Measurements from ENCODE around the gene CLEC20A.
"Not testable (repeated sequence)": the region's sequence is repeated elsewhere in the genome, so short reads cannot be mapped to it uniquely, and the experiment has no call there.

The CLEC20A gene

DNA sequence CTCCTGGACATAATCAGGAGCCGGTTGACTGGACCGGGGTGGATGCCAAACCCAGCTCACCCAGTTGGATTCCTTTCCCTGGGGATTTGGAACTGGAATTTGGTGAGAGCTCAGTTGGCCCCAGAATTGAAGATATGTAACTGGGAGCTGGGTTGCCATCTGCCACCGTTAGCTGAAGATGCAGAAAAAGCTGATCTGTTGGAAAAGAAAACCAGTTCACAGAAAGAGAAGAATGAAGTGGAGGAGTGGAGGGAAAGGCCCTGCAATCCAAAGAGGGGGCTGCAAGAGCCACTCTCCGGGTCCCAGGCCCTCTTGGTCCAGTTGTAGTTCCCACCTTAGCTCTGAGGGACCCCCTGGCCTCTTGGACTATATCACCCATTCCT lies 32.2 kb upstream of the CLEC20A start:
- DNase-seq, result no peak

DNA sequence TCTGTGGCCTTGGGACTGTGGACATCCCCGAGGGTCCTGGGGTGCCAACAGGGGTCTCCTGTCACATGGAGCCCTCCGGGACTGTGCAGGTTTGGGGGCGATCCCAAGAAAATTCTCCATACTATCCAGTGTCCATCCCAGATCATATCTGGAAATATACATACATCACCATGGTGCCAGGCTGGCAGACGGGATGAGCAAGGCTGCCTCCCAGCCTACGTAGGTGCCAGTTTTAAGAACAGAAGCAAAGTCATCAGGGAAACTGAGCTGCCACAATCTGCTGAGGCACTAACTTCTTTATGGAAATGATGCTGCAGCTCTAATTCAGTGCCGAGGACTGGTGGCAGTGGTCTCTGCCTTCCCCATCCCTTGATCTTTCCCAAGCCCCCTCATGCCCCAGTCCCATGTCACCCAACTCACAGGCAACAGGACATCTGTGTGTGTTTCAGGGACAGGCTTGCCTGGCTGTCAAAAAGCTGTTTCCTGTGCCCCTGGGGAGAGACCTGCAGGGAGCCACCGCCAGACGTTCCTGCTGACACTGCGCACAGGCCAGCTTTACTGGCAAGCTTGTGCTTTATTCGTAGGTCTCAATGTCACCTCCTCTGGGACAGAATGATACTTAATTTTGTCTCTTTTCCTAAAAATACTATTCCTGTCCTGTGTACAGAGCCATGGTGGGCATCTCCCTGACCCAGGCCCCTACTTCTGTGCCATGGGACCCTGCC lies 31.6 kb upstream of the CLEC20A start:
- no peak for DNase-seq

DNA sequence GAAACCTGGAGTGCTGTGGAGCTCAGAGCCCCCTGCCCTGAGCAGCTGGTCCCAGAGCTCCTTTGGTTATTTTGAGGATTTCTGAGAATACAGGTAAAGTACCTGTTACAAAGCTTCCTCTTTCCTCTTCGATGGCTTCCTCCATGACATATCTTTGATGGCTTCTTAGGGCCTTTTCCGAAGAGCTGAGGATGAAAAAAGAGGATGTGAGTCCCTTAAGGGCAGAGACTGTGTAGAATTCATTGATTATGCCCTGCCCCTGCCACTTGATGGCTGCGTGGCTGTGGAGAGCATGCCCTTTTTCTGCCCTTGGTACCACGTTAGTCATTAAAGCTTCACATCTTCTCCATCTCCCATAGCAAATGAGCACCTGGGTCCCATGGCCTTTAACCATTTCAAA lies 30.4 kb upstream of the CLEC20A start:
- DNase-seq, result no peak

DNA sequence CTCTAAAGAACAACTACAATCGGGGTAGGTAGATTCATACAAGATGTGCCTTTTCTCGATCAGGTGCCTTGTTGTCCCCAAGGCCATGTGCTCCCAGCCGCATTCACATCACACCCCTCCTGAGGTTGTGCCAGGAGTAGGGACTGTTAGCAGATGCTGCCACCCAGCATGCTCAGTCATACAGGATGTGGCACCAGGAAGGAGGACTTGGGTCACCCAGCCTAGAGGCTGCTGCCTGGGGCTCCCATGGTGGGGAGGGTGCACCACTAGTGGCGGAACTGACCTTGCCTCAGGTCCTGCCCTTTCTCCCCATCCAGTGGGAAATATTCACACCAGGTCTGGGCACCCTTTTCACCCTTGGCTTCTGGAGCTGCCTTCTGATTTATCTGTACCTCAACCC lies 24.5 kb upstream of the CLEC20A start:
- DNase-seq, result no peak

DNA sequence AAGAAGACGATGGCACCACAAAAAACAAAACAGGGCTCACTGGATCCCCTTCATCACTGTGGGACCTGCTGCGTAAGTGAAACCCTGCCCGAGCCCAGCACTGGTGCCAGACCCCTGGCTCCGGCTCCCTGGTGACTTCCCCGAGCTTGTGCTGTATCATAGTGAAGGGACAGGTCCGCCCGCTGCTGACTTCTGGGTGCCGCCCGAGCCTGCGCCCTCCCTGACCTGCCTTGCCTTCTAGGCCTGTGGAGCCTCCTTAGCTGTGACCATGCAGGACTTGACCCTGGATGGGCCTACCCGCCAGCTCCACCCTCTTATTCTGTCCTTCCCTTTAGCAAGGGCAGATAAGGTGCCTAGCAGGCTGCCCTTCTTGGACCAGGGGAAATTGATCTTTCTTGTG lies 24.0 kb upstream of the CLEC20A start:
- no peak for DNase-seq

DNA sequence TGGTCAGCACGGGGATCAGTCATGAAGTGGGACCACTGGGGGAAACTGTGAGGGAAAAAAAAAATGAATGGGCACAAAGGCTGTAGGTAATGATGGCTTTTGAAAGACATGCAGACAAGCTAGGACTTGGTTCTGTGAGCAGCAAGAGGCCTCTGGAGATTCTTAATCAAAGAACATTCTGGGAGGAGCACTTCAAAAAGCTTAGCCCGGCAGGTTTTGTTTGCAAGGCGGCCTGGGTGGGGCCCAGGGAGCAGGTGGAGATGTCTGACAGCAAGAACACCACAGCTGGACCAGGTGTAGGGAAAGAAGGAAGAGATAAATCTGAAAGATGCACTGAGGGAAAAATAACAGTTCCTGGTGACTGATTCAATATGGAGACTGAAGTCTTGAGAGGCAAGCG lies 22.1 kb upstream of the CLEC20A start:
- DNase-seq, result no peak

DNA sequence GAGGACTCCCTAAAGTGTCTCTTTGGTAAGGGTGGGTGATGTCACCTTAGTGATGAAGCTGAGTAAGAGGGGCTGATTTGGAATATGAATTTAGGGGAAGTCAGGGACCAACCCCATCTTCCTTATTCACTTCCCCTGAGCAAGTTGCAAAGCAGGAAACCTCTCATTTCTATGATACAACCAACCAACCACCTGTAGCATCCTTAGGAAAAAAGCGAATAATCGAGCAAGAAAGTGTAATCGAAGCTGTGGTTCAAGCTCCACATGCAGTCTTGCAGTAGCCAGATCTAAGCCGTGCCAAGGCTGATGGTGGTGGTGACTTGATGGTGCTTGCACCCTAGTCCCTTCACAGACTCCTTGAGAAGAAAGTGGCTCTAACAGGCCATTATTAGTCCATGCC lies 19.3 kb upstream of the CLEC20A start:
- DNase-seq, result no peak

DNA sequence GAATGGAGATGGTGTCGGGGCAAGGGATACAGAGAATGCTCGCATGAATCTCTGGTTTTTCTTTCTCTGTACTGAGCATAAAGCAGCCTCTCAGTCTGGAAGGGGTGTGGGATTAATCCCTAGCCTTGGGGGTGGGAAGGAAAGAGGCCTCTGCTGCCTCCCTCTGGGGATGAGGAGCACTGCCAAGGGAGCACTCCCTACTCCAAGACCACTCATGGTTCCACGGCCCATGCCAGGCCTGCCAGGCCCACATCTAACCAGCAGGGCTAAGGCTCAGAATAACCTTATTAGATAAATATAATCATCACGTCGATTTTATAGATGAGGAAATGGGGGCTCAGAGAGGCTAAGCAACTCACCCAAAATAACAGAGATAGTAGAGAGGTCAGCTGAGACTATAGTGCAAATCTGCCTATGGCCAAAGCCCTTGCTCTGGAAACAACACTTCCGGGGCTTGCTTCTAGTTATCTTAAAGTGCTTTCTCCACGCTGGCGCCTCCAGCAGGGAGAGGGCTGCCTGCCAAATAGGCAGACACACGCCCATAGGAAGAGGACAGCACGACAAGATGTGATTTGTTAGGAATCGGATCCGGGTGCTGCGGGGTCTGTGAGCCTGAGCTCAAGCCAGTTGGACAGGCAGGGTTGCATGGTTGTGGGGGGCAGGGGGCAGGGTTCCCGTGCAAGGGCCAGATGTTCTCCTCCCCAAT lies 16.7 kb upstream of the CLEC20A start:
- DNase-seq, result no peak

DNA sequence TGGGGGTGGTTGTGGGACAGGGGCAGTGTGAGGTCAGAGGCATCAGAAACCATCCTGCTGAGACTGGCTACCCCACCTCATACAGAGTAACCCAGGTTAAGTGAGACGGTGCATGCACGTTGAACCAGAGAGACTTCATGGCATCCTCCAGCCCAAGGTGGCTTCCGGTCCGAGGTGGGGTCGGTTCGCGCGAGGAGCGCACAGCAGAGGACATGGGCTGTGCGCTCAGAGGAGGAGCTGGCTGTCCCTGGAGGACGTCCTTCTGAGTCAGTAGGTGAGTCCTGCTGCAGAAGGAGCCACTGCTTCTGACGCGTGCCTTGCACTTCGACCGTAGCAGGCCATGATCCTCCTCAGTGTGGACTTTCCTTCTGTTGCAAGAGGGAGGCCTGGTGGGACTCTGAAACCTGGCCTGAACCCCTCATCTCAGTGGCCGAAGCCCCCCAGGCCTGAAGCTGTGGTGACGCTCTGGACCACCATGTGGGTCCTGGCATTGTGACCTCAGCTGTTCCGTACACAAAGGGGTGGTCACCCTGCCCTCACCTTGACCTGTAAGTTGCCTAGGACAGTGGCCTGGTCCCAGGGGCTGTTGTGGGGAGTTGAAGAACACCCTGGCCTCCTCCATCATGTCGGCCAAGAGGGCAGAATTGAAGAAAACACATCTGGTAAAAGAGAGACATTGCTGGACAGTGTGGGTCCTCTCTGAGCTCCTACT lies 16.0 kb upstream of the CLEC20A start, which contains the start of gene TEX35:
TSS of gene TEX35 (plus strand) at position 544 of the 712 bp plus-strand sequence. CDS start at position 624, 80 bp downstream.
- DNase-seq, result no peak

DNA sequence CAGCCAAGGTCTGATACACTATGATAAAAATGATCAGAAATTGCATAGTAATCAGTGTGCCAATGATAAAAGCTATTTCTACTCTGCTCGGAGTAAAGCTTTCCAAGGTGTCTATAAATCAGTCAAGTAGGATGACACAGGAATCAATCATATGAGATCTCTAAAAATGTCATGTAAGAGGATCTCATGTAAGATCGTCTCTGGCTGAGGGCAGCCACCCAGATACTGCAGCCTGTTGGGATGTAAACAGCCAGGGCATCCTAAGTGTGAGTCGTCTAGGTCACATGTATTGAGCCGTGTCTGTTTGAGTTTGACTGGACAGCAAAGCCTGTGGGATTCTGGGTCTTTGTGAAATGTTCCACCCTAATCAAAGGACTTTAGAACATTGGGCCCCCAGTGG lies 13.4 kb upstream of the CLEC20A start:
- DNase-seq, result no peak

DNA sequence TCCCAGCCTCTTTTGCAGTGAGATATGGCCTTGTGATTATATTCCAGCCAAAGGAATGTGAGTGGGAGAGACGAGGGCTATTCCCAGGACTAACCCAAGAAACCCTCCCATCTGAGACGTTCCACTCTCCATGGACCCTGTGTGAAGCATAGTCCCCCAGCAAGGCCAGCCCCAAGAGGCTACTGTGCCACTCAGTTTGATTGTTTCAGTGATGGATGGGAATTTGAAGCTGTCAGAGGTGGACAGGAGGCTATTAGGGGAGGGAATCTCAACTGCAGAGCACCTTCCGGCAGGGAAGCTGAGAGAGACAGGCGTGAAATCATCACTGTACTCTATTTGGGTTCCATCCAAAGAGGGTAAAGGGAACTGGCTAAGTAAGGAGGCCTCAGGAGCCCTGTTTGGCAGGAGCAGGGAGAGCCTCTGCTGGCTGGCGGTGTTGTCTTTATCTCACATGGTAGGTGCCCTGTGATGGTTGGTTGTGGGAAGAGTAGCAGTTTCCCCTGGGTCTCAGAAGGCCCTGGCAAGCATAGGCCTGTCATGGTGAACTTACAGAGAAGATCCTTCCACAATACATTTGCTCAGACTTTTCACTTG lies 12.7 kb upstream of the CLEC20A start:
- DNase-seq, result no peak

DNA sequence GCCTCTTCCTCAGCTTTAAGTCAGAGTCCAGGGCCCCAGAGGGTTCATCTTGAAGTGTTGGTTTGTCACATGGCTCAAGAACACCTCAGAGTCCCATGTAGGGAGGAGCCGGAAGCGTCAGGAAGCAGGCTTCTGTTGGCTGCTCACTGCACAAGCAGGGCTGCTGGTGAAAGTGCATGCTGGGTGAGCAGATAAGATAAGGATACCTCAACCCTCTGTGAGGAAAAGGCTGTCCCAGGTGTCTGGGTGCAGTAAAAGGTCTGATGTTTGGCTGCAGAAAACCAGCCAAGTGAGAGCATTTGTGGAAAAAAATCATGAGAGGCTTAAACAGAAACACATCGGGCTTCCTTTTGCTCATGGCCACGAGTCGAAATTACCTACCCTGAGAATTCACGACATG lies 9.9 kb upstream of the CLEC20A start:
- DNase-seq, result no peak

DNA sequence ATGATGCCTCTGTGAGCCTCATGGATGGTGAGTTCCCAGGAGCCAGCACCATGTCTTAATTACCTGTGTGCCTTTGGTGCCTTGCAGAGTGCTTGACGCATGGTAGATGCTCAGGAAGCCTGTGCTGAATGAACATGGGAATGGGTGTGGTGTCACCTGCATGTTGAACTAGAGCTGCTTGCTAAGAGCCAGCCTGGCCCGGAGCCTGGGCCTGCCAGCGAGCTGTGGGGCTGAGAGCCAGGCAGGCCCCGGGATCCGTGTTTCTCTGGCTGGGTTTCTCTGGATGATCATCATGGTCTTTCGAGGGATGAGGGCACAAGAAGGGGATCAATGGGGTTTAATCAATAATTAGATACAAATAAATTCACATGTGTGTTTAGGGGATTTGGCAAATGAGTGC lies 9.4 kb upstream of the CLEC20A start:
- DNase-seq, result no peak

DNA sequence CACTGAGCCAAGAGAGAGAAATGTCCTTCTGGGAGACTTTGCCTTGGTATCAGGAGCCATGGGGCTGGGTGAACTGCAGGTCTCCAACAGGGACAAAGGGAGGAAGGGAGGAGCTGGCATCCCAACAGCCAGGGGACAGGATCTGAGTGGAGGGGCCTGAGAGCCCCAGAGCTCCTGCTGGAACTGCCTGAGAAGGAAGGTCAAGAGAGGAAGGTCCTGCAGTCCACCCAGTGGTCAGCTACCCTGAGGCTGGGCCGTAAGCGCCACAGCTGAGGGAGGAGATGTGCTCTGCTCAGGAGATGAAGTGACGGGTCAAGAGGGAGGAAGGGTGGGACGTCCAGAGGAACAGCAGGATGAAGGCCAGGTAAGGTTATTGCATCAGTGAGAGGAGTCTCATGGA lies 7.5 kb upstream of the CLEC20A start:
- no peak for DNase-seq

DNA sequence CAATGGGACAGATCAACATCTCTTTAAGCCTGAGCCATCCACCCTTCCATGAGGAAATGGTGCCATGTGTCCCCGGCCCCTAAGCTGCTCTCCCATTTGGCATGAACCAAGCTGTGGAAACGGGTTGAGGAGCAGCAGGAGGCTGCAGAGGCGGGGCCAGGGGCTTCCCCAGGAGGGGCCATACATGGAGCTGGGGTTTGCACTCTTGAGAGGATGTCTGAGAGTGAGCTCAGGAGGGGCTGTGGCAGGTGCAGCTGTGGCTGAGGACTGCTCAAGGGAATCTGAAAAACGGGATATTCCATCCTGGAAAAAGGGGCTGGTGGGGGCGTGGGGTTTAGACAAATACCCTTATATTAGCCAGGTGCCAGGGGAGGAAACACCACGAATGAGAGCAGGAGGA lies 7.1 kb upstream of the CLEC20A start:
- no peak for DNase-seq

DNA sequence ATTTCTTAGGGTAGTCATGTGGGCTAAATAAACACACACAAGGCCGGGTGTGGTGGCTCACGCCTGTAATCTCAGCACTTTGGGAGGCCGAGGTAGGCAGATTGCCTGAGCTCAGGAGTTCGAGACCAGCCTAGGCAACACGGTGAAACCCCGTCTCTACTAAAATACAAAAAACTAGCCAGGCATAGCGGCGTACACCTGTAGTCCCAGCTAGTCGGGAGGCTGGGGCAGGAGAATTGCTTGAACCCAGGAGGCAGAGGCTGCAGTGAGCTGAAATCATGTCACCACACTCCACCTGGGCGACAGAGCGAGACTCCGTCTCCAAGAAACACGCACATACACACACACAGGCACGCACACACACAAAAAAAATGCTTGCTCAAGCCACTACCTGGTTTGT lies 6.6 kb upstream of the CLEC20A start:
- DNase-seq, result not testable (repeated sequence)

DNA sequence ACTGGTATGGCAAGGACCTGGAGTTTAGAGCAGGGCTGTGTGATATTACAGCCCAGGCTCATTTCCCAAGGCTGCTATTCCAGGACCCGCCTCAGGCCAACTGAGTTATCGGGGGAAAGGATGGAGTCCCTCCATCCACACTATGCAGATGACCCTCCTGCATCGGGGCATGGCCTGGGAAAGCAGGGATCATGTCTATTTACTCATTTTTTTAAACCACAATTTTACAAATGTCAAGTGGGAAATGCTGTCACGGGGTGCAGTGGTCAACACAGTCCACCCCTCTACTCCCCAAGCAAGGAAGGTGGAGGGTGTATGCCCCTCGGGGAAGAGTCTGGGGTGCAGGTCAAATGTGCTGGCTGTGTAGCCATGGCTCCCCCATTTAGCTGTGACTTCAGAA lies 6.1 kb upstream of the CLEC20A start:
- no peak for DNase-seq

DNA sequence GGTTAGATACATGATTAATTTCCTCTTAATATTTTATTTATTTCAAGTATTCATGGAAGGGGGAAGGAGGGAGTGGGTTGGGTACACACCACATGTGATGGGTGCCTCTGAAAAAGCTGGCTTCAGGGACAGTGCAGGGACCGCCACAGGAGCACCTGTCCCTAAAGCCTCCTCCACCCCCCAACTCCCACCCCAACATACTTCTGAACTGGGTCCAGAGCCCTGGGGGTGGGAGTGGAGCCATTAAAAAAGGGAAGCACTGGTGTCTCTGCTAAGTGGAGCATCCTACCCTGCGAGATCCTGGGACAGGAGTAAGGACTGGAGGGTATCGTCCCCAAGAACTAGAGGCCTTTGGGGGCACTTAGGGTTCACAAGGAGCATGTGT lies 5.6 kb upstream of the CLEC20A start:
- DNase-seq, result no peak

DNA sequence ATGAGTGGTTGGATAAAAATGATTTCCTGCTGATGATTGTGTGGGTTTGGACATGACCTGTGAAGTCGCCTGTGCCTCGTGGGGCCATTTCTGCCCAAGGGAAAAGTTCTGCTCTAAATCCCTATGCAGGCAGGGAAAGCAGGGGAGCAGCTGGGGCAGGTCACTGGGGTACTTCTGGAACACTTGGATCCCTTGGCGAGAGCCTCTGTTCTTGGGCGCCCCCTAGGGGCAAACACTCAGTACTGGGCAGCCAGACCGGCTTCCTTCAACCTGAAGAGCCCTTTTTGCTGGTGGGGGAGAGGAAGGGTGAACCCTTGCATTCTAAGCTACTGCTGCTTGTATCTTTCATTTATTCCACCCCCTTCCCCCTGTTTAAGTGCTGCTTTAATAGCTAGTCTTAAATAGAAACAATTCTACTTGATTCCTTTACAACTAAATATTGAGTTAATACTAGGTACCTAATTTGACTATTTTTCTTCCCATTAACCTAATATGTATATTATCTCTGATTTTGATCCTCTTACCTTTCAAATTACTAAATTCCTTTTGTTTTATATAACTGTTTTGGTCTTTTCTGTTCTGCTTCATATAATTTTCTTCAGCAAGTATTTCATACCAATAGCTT lies 5.1 kb upstream of the CLEC20A start:
- no peak for DNase-seq

DNA sequence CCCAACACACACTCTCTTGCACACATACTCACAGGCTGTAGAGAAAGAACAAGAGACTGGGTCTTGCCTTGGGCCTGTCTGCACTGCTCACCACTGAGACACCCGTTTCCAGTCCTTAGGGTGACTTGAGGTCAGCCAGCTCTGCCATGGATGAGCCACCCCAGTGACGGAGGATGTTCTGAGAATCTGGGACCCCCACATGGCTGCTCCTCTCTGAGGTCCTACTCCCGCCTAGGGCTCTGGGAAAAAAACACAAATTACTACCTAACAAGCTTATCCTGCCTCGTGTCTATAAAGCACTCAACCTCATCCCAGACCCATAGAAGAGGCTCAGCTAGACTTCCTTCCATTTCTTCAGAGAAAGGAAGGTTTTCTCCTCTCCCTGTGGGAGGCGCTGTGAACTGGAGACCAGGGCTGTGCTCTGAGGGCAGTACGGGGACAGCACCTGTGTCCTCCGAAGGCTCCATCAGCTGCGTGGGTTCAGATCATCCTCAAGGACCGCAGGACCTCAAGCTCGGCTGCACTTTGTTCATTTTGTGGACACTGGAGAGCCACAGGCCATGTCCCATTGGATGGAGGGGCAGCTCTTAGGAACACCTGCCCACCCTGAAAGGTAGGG lies 4.3 kb upstream of the CLEC20A start:
- no peak for DNase-seq

DNA sequence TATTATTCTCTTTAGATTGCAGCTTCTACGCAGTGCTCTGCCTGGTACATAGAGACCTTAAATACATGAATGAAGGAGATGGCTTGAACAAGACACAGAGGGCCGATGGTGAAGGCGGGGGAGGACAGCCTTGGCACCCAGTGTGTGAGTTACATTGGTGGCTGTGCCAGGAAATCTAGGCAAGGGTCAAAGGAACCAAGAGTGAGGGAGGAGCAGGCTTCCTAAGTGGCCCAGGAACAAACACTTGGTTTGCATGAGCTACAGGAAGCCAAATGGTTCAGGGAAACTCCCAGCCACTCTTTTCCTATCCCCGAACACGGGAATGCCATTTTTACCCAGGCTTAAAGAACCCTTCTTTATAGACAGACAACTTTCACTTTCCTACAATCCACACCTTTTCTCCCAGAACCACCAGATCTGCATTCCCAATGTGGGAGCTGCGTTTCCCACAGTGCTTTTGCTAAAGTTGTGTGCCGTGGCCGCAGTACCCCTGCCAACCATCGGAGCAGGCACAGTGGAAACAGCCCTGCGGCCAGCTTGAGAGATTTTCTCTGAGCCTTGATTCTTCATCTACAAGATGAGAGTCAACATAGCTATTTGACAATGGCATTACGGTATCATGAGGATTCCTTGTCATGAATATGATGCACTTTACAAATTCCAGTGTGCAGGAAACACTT lies 3.5 kb upstream of the CLEC20A start:
- DNase-seq, result no peak
